GM12878 (cell line): ENCODE results near the gene TSEN34. TPM values are rescaled to one million over a fixed set of nuclear protein-coding genes. Genes with fewer than 3 reads are reported as not detected.

Source experiments
- ATF3 ChIP-seq: IDR thresholded peaks from 2 replicates; pipeline ENCODE4 v1.6.1; 2011; ENCODE audit warnings: low read depth, mild to moderate bottlenecking, low read length, moderate library complexity, borderline replicate concordance; ENCODE audit errors: extremely low read depth
- BMI1 ChIP-seq: fragments of 450-650 bp; IDR thresholded peaks from 2 replicates; pipeline ENCODE4 v1.6.1; 2016; ENCODE audit warnings: mild to moderate bottlenecking, moderate library complexity, borderline replicate concordance
- IKZF1 ChIP-seq: fragments of 450-650 bp; conservative IDR thresholded peaks from 2 replicates; pipeline ENCODE4 v1.6.1; 2017; ENCODE audit warnings: antibody characterized with exemption, mild to moderate bottlenecking
- LARP7 ChIP-seq: fragments of 450-650 bp; IDR thresholded peaks from 2 replicates; pipeline ENCODE4 v1.6.1; 2017; ENCODE audit warnings: mild to moderate bottlenecking
- NFIC ChIP-seq: IDR thresholded peaks from 2 replicates; pipeline ENCODE4 v1.6.1; 2012; ENCODE audit warnings: low read depth, mild to moderate bottlenecking, inconsistent platforms, low read length, moderate library complexity
- POLR2A ChIP-seq: IDR thresholded peaks from 2 replicates; pipeline ENCODE4 v1.6.1; 2011; ENCODE audit warnings: low read depth, mild to moderate bottlenecking, low read length
- PRDM15 ChIP-seq: fragments of 450-650 bp; formaldehyde crosslinking; IDR thresholded peaks from 2 replicates; pipeline ENCODE4 v1.4.0; 2020; ENCODE audit warnings: mild to moderate bottlenecking, moderate library complexity
- RAD51 ChIP-seq: fragments of 450-650 bp; IDR thresholded peaks from 2 replicates; pipeline ENCODE4 v1.6.1; 2016; ENCODE audit warnings: moderate library complexity, mild to moderate bottlenecking, inconsistent platforms
- RELA ChIP-seq: fragments of 450-650 bp; IDR thresholded peaks from 2 replicates; pipeline ENCODE4 v1.8.0; 2014; ENCODE audit warnings: borderline replicate concordance; ENCODE audit not compliant: partially characterized antibody
- REST ChIP-seq: IDR thresholded peaks from 2 replicates; pipeline ENCODE4 v1.6.1; 2012; ENCODE audit warnings: mild to moderate bottlenecking, low read depth, low read length
- SMAD5 ChIP-seq: IDR thresholded peaks from 2 replicates; pipeline ENCODE4 v1.6.1; 2016; ENCODE audit warnings: antibody characterized with exemption, low read depth
- SMARCA5 ChIP-seq: fragments of 450-650 bp; IDR thresholded peaks from 2 replicates; pipeline ENCODE4 v1.6.1; 2017; ENCODE audit warnings: mild to moderate bottlenecking
- SREBF1 ChIP-seq: IDR thresholded peaks from 2 replicates; pipeline ENCODE4 v1.6.1; 2012; ENCODE audit warnings: mild to moderate bottlenecking, low read length
- SREBF2 ChIP-seq: IDR thresholded peaks from 2 replicates; pipeline ENCODE4 v1.6.1; 2012; ENCODE audit warnings: mild to moderate bottlenecking, low read length
- SUPT20H ChIP-seq: IDR thresholded peaks from 2 replicates; pipeline ENCODE4 v1.6.1; 2011; ENCODE audit warnings: low read depth, mild to moderate bottlenecking, low read length, moderate library complexity, borderline replicate concordance; ENCODE audit not compliant: control insufficient read depth
- YBX1 ChIP-seq: fragments of 450-650 bp; IDR thresholded peaks from 2 replicates; pipeline ENCODE4 v1.6.1; 2016; ENCODE audit warnings: antibody characterized with exemption
- ZNF384 ChIP-seq: IDR thresholded peaks from 2 replicates; pipeline ENCODE4 v1.6.1; 2012; ENCODE audit warnings: low read depth, mild to moderate bottlenecking, low read length, improper control_type of control experiment, borderline replicate concordance
- polyA plus RNA-seq, 11 experiments: library from polyadenylated mRNA; depleted of rRNA in 4 of 11; unstranded in 6 of 11; stranded (reverse) in 5 of 11; fragments of >200 nt; fragmentation: Nextera tagmentation in 4 of 11; fragmentation: Illumina TruSeq in 1 of 11; extraction: Ambion mirVana in 4 of 11; extraction: Trizol in 1 of 11; gene quantifications; 1 replicate in 1 of 11; 2 replicates in 10 of 11; pipeline versions ENCODE4 v1.2.1 to v1.2.3, GENCODE V29; 2011 to 2016; ENCODE audit warnings: inconsistent platforms in 2 of 11, missing spikeins in 2 of 11, low read depth in 1 of 11
- total RNA-seq, 4 experiments: library from RNA; depleted of rRNA in 3 of 4; stranded (reverse); fragments of >200 nt in 3 of 4; fragmentation: Illumina TruSeq in 1 of 4; extraction: Trizol in 1 of 4; gene quantifications; 2 replicates each; pipeline versions ENCODE4 v1.2.1 to v1.2.3, GENCODE V29; 2013 to 2021
- TF ChIP-seq, protein P1 (sequence below): fragments of 450-650 bp; formaldehyde crosslinking; IDR thresholded peaks from 2 replicates; pipeline ENCODE4 v1.4.0; 2022; ENCODE audit warnings: mild to moderate bottlenecking, moderate library complexity

TSEN34 gene
- total and polyA plus RNA-seq, 10 of the 15 experiments (the other 5 are each of a cell fraction or from before 2014, with no cell fraction given) = 1.0 to 35.9 (median 16.8) TPM

DNA sequence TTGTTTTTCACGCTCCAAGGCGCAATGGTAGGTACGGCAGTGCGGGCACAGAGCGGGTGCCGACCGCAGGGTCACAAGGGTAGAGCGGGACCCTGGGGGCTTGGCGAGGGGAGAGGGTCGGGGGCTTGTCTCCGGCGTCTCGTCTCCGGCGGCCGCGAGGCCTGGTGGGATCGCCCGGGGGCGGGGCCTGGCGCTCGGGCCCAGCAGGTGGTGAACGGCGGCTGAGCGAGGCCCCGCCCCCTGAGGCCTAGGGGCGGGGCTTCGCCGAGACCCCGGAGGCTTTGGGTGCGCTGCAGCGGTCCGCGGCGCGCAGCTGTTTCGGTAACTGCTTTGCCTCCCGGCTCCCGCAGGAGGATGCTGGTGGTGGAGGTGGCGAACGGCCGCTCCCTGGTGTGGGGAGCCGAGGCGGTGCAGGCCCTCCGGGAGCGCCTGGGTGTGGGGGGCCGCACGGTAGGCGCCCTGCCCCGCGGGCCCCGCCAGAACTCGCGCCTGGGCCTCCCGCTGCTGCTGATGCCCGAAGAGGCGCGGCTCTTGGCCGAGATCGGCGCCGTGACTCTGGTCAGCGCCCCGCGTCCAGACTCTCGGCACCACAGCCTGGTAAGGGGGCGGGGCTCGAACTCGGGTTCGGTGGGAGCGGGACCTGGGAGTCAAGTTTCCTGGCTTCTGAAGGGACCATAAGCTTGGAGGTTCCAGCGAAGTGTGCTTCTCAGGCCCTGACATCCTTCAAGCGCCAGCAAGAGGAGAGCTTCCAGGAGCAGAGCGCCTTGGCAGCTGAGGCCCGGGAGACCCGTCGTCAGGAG lies at the start of gene TSEN34 (continued):
- no peak for TF ChIP-seq REST
- no peak for TF ChIP-seq RELA
- no peak for TF ChIP-seq NFIC
- TF ChIP-seq BMI1 = no peak
- no peak for TF ChIP-seq ZNF384
- TF ChIP-seq, protein P1, sequence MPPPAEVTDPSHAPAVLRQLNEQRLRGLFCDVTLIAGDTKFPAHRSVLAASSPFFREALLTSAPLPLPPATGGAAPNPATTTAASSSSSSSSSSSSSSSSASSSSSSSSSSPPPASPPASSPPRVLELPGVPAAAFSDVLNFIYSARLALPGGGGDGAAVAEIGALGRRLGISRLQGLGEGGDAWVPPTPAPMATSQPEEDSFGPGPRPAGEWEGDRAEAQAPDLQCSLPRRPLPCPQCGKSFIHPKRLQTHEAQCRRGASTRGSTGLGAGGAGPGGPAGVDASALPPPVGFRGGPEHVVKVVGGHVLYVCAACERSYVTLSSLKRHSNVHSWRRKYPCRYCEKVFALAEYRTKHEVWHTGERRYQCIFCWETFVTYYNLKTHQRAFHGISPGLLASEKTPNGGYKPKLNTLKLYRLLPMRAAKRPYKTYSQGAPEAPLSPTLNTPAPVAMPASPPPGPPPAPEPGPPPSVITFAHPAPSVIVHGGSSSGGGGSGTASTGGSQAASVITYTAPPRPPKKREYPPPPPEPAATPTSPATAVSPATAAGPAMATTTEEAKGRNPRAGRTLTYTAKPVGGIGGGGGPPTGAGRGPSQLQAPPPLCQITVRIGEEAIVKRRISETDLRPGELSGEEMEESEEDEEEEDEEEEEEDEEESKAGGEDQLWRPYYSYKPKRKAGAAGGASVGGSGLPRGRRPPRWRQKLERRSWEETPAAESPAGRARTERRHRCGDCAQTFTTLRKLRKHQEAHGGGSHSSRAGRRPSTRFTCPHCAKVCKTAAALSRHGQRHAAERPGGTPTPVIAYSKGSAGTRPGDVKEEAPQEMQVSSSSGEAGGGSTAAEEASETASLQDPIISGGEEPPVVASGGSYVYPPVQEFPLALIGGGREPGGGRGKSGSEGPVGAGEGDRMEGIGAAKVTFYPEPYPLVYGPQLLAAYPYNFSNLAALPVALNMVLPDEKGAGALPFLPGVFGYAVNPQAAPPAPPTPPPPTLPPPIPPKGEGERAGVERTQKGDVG (CRISPR knock-in tag) = no peak
- 0 out of 2 replicates have a peak, but pooled peaks have one; percentile 12 for TF ChIP-seq SREBF1
- no peak for TF ChIP-seq SMARCA5
- TF ChIP-seq ATF3 = no peak
- peak; percentile 80 for TF ChIP-seq IKZF1
- TF ChIP-seq POLR2A = peak; percentile 88
- no peak for TF ChIP-seq RAD51
- no peak for TF ChIP-seq YBX1
- TF ChIP-seq SUPT20H = no peak
- no peak for TF ChIP-seq SREBF2
- TF ChIP-seq SMAD5 = no peak
- no peak for TF ChIP-seq PRDM15 (CRISPR knock-in tag)
- TF ChIP-seq LARP7 = peak; percentile 91
